SKM-1 (cell line): ENCODE measurements around the gene NDRG4.
"Not testable (repeated sequence)": the region's sequence is repeated elsewhere in the genome, so short reads cannot be mapped to it uniquely, and the experiment has no call there.

ENCODE experiments used
- DNase-seq: peaks from one replicate; lab custom pipeline; 2025; ENCODE audit not compliant: unreplicated experiment; lab: John Stamatoyannopoulos, UW

The NDRG4 gene

DNA sequence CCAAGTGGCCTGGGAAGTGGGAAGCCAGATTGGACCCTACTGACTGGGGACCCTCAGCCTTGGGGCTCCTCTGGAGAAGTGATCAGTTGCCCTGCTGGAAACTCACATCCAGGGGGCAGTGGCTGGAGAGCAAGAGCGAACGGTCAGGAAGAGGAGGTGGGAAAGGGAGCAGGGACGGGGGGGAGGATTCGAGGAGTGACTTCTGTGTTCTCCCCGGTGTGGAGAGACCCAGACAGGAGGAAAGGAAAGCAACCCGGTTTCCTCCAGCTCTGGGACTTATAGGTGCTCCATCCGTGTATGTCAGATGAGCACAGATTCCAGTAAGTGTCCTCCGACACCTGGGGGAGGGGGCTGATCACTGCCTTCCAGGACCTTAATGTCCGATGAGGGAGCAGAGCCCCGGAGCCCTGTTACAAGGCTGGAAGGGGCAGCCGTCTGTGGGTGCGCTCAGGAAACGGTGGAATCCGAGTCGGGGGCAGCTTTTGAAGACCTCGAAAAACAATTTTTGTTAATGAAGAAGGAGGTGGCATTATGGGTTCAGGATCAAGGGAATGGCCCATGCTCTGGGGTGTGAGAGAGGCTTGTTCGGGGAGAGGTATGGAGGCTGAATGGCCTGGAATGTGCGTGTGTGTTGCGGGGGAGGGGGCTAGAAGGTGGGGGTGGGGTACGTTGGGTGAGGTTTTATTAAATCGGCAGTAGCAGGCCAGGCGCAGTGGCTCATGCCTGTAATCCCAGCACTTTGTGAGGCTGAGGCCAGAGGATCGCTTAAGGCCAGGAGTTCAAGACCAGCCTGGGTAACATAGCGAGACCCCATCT, 34.8 kb upstream of the NDRG4 start:
- no peak for DNase-seq

DNA sequence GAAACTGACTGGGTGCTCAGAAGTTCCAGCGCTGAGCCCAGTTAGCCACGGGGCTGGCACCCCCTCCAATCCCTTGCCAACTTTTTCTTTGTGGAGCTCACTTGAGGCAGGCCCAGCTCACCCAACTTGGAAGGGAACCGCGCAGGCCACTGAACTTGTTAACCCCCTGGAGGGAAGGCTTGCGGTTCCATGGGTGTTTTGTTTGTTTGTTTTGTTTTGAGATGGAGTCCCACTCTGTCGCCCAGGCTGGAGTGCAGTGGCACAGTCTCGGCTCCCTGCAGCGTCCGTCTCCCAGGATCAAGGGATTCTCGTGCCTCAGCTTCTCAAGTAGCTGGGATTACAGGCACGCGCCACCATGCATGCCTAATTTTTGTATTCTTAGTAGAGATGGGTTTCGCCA, 34.1 kb upstream of the NDRG4 start:
- DNase-seq, result no peak

DNA sequence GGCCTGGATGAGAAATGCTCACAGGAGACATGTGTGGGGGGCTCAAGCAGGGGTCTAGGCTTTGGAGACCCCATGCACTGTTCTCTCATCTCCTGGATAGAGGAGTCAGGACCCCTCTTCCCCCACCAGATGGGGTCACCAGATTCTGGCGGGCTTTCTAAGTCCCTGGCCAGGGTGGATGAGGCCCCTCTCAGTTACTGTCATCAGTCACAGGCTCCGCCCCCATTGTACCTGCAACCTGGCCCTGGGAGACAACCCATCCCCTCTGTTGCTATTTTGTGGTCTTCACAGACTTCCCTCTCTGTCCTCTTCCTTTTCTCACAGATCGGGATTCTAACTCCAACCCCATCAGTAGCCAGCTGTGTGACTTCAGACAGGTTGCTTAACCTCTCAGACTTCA, 33.5 kb upstream of the NDRG4 start:
- DNase-seq, result no peak

DNA sequence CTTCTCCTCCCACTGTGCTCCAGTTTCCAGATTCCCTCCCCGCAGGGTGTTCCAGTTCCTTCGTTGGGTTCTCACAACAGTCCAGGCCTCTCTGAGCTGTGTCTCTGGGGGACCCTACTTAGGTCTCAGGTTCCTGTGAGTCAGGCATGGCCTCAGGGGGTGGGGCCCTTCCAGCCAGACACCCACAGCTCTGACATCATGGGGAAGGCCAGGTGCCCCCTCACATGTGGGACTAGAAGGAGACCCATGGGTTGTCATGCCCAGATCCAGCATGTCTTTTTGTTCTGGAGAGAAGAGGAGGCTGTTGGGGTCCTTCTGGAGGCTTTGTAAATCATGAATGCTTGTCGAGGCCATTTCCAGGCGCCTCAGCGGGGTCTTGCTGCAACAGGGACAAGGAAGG, 32.0 kb upstream of the NDRG4 start:
- DNase-seq, result no peak

DNA sequence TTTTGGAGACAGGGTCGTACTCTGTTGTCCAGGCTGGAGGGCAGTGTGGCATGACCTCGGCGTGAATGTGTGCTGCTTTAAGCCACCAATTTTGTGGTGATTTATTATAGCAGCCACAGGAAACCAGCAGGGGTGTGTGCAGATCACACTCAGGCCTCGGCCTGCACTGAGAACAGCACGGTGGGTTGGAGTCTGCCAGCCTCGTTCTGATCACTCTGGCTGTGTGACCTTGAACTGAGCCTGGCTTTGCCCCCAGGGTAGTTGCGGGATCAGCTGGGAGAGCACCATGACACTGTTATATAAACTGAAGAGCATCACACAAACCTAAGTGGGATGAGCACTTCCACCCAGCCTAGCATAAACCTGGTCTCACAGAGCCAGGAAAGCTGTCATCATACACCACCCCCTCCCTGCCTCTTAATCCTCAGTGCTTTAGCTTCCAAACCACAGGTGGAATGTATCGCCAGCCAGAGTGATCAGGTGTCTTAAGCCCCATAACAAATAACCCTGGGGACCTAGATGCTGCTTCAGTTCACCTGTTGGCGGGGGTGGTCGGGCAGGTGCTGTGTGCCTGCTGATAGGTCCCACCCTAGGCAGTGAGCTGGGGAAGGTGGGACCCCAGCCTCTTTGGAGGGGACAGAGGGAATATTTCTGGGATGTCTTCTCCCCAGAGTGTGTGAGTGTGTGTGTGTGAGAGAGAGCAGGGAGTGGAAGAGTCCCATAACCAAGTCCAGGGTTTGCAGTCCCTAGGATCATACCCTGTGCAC, 28.6 kb upstream of the NDRG4 start:
- DNase-seq, result no peak

DNA sequence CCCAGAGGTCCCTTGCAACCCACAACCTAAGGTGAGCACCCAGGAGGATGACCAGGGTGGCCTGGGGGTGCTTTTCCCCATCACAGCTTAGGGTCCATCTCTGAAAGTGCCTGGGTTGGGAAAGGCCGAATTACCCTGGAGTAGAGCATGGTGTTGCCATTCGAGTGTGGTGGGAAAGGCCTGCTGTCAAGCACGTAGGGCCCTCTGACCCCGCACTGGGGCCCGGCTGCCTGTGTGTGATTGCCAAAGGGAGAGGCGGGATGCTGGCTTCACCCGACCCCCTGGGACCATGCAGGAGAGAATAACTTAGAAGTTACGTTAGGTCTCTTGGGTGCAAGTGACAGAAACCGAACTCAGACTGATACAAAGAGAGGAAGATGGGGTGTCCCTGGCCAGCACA, 27.7 kb upstream of the NDRG4 start:
- no peak for DNase-seq

DNA sequence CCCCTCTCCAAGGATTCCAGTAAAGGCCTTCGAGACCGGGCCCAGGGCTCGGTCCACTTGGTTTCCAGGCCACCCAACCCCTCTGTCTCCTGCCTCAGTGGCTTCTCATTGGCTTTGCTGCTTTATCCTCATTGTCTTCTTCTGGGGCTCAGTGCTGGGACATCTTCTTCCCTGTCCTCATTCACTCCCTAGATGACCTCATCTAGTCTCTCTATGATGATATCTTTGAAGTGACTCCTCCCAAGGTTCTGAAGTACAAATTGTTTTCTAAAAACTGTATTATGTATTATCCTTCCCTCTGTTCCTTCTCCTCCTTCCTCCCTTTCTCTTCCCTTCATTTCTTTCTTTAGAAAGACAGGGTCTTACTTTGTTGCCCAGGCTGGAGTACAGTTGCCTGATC, 27.1 kb upstream of the NDRG4 start:
- DNase-seq, result no peak

DNA sequence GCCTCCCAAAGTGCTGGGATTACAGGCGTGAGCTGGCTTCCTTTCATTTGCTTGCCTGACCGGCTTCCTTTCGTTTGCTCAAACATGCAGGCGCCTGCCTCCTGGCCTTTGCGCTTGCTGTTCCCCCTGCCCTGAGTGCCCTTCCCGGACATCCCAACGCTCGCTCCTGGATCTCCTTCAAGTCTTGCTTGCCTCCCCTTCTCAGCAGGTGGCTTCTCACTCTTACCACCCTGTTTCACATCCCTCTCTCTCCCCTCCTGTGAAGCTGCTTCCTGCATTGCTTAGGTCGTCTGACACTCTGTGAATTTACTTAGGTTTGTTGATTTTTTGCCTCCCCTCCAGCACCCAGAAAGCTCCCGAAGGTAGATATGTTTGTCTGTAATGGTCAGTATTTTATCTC, 25.6 kb upstream of the NDRG4 start:
- DNase-seq, result no peak

DNA sequence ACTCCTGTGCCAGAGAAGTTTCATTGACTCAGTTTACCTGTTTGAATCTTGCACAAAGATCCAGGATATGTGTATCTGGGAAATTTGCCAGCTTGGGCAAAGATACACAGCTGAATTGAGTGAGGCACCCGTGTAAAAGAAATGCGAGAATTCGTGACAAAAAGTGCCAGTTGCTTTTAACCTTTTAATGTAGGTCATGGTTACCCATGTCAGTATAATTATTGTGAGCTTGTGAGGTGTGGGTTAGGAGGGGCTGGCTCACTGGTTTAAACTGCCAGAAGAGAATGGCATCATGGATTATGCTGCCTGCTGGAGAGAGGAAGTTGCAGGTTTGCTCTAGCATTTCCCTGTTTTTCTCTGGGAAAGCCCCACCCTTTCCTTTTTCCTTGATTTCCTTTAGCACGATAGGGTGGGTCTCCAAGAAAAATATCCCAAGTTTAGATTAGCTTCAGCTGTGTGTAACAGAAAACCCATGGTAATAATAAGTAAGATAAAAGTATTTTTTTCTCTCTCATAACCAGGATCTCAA, 24.8 kb upstream of the NDRG4 start:
- DNase-seq, result no peak

DNA sequence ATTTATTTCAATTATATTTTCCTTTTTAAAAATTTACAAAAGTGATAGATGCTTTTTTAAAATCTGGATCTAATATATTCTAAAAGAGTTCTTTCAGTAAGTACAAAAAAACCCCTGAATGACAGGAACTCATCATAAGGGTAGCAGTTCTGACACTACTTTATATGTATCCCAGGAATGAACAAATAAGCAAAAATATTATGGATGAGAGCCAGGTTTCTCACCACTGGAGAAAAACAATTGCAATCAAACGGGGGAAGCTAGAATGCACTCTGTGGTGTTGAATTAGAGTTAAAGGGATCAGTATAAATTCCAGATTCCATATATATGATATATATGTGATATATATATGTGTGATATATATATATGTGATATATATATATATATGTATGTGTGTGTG, 23.2 kb upstream of the NDRG4 start:
- DNase-seq, result no peak

DNA sequence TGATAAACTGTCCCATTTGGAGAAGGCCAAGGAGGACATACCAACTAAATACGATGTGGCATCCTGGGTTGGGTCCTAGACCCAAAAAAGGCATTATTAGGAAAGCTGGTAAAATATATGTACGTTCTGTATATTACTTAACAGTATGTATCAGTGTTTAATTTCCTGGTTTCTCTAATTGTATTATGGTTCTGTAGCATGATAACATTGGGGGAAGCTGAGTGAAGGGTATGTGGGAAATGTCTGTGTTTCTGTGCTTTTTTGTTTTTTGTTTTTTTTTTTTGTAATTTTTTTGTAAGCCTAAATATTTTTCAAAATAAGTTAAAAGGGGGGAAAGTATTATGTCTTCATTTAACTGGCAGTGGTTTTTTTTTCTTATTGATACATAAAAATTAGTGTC, 21.5 kb upstream of the NDRG4 start:
- no peak for DNase-seq

DNA sequence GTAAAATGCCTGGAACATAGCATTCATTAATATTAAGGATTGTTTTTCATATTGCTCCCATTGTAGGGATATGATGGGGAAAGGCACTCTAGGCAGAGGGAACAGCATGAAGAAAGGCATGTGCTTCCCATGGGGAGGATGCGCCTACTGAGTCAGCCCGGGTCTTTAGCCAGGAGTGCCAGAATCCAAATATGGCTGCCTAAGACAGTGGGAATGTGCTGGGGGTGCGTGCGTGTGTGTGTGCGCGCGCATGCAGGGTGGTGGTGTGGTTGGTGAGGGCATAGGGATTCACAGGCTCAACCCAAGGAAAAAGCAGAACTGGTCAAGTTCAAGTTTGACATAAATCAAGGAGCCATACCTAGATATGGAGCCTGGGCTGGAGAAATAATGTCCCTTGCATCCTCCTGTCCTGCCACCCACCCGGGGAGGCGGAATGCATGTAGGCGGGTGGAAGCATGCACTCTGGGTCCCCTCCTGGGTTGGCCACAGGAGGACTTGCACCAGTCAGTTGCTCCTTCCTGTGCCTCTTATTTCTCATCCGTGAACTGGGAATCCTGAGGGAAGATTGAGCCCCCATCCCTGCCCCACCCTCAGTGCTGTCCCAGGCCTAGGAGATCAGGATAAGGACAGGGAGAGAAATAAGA, 18.6 kb upstream of the NDRG4 start:
- DNase-seq, result no peak

DNA sequence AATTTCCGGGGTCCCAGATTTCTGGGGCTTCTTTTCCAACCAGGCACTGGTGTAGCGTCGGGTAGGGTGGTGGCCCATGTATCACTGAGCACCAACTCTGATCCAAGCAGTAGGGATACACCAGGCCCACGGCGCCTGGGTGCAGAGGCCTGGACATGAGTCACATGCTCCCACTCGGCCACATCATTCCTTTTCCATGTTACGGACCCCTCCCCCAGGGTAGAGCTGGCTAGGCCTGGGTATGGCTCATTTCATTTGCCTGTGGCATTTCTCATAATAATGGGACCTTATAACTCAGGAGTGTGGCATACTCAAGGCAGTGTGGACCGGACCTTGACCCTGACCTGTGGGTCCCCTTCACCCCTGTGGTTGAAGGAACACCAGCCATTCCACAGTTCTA, 18.0 kb upstream of the NDRG4 start:
- no peak for DNase-seq

DNA sequence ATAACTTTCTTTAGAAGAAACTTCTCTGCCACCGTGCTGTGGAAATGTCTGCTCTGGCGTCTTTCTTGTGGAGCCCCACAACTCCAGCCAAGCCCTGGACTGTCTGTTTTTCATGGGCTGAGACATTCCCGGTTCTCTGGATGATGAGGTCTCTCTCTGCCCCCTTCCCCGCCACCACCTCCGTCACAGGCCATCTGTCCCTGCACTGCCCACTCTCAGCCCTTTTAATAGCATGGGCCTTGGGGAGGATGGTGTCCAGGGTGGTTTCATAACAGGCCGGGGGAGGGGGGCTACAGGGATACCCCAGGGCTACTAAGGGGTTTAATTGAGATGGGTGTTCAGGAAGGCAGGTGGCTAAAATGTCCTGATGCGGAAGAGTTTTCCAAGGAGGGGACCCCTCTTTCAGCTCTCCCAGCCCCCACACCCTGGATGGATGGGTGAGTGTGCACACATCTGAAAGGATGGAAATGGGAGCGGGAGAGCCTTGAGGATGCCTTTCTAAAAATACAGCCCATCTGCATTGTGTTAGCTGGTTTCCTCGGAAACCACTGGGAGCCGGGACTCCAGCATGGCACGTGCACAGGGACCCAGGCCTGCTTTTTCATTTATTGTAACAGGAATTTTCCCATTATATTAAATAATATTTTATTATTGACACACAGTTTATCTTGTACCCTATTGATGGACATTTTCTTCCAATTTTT, 14.6 kb upstream of the NDRG4 start:
- no peak for DNase-seq

DNA sequence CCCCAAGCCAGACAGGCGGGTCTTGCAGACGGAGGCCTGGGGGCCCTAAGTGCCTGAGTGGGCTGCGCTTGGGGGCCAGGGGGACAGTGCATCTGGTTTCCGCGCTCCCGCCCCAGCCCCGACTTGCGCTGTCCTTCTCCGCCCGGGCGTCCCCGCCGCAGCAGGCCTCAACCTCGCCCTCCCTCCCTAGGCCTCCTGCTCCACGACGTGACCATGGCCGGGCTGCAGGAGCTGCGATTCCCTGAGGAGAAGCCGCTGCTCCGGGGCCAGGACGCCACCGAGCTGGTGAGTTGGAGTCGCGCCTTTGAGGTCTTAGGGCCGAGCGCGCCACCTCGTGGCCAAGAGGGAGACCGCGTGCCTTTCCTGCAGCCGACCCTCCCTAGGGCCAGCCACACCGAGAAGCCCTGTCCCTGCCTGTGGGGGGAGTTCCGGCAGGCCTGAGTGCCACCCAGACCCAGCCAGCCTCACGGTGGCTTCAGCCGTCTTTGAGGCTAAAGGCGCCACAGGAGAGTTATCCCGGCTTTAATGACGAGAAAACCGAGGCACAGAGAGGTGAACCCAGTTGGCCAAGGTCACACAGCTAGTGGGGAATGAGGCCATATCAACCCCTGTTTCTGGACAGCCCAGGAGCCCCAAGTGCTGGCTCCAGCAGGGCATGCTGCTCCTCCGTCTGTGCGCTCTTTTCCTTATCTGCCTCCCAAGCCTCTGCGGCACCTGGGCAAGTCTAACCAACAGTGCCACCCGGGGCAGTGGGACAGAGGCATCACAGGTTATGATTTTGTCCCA, 12.2 kb upstream of the NDRG4 start:
- peak; percentile 36 for DNase-seq

DNA sequence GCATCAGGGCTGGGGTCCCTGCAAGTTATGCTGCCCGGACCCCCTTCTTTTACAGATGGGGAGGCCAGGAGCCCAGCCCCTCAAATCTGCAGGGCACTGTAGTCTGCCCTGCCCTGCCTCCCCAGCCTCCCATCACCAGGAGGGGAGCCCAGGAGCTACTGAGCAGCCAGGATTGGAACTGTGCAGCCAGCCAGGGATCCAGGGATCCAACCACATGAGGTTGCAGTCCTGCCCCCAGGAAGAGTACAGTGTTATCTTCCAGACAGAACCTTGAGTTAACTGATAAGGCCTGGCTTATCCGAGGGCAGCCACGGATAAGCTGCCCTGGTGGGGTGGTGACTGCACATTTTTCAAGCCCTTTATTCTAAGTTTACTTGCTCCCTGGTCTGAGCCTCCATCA, 11.4 kb upstream of the NDRG4 start:
- no peak for DNase-seq

DNA sequence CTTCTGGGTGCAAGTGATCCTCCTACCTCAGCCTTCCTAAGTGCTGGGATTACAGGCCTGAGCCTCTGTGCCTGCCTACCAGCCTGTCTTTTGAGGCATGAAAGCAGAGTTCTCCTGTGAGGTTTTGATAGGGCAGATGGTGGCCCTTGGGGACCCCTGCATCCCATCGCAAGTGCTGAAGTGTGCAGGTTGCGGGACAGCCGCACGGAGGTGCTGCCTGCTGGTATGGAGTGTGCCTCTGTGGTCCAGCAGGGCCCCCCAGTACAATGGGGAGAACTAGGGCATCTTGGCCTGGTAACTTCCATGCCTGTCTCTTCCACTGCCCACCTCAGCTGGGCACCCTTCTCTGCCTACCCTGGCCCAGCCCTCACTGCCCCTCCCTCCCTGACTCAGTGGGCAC, 9.9 kb upstream of the NDRG4 start:
- no peak for DNase-seq

DNA sequence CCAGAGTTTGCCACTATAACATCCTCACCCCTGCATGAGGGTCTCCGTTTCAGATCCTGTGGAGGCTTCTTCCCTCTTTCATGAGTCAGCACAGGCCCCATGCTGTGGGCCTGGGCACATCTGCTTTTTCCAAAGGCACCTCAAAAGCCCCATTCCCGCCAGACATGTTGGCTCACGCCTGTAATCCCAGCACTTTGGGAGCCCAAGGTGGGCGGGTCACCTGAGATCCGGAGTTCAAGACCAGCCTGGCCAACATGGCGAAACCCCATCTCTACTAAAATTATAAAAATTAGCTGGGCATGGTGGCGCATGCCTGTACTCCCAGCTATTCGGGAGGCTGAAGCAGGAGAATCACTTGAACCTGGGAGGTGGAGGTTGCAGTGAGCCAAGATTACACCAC, 9.4 kb upstream of the NDRG4 start:
- DNase-seq, result not testable (repeated sequence)

DNA sequence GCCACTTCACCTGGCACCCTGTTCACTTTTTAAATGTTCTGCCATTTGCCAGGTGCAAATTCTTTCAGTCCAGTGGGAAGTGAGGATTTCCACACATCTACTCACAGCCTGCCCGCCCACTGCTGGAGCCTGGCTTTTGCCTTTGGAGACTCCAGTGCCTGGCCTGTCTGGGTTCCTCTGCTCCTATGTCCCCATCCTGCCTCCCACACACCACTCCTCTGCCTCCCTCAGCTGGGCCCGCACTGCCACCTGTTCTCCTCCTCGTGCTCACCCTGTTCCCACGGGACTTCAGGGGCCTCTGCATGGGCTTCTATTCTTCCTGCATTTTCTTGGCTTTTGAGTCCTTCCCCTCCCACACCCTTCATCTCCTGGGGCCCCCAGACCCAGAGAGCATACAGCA, 7.9 kb upstream of the NDRG4 start:
- DNase-seq, result no peak

DNA sequence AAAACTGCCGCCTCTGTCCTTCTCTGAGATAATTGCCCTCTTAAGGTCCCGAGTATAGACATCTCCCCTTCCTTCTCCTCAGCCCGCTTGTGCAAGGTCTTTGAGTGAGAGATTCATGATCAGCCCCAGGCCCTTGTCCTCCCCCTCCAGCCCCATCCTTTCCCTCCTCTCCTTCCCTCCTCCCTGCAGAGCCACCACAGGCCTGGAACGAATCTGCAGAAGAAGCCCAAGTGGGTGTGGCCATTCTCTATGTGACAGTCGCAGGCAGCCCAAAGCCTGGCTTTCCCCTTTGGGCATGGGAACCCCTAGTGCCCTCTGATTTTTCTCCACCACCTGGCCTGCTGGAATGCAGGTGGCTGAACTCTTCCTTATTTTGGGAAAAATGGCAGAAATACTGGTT, 7.2 kb upstream of the NDRG4 start:
- no peak for DNase-seq
